CD4-positive, alpha-beta T cell (primary cell): ENCODE data around the gene LPO. TPM values are rescaled to one million over a fixed set of nuclear protein-coding genes. Genes with fewer than 3 reads are reported as not detected.

ENCODE experiments used
- ATAC-seq: fragments of 200-7000 bp; cut with Tn5 transposase; one replicate; pipeline ENCODE4 v1.10.0; 2022; ENCODE audit warnings: mild to moderate bottlenecking; ENCODE audit not compliant: poor library complexity
- CTCF ChIA-PET: fragments of 350-600 bp; sonication (Branson Sonifier 250); formaldehyde crosslinking; loops from one replicate; lab custom pipeline; 2021; ENCODE audit warnings: antibody characterized with exemption, inconsistent platforms; lab: Charles Lee
- POLR2A ChIA-PET: fragments of 350-600 bp; sonication (Branson Sonifier 250); formaldehyde crosslinking; loops from one replicate; lab custom pipeline; 2021; ENCODE audit warnings: antibody characterized with exemption, inconsistent platforms; lab: Charles Lee
- DNase-seq, 14 experiments: peaks; one replicate each; pipeline ENCODE4 v3.0.0-alpha.2; 2013 to 2020; ENCODE audit warnings: mixed read lengths in 2 of 14
- H3K27ac ChIP-seq, 2 donors: one replicate each; pipeline versions ENCODE4 v1.5.1 to v1.7.0; 2013; ENCODE audit warnings: low read length in 2 of 2, low read depth in 1 of 2, mild to moderate bottlenecking in 1 of 2
- H3K27me3 ChIP-seq, 2 experiments: 1 replicate in 1 of 2; 2 replicates in 1 of 2; pipeline versions ENCODE4 v1.6.1 to v1.7.0; 2013; ENCODE audit warnings: low read length in 2 of 2, control low read depth in 1 of 2, mild to moderate bottlenecking in 1 of 2, moderate library complexity in 1 of 2; ENCODE audit not compliant: insufficient read depth in 2 of 2, control insufficient read depth in 1 of 2
- H3K36me3 ChIP-seq: one replicate; pipeline ENCODE4 v1.6.1; 2013; ENCODE audit warnings: low read length, control low read depth; ENCODE audit not compliant: insufficient read depth
- H3K4me1 ChIP-seq: one replicate; pipeline ENCODE4 v1.6.1; 2013; ENCODE audit warnings: low read length, control low read depth; ENCODE audit not compliant: insufficient read depth
- H3K4me3 ChIP-seq: one replicate; pipeline ENCODE4 v1.5.1; 2013; ENCODE audit warnings: mild to moderate bottlenecking, low read length, moderate library complexity
- H3K9me3 ChIP-seq, 2 experiments: 1 replicate in 1 of 2; 2 replicates in 1 of 2; pipeline versions ENCODE4 v1.6.1 to v1.7.0; 2013; ENCODE audit warnings: low read length in 2 of 2, mild to moderate bottlenecking in 2 of 2, control low read depth in 1 of 2, moderate library complexity in 1 of 2; ENCODE audit not compliant: control insufficient read depth in 1 of 2, insufficient read depth in 1 of 2
- H3K27ac Mint-ChIP-seq: one replicate; pipeline ENCODE4 v1.8.0; 2020; ENCODE audit warnings: mixed read lengths
- H3K27me3 Mint-ChIP-seq: one replicate; pipeline ENCODE4 v1.8.0; 2021; ENCODE audit warnings: mixed read lengths
- H3K36me3 Mint-ChIP-seq: one replicate; pipeline ENCODE4 v1.8.0; 2021; ENCODE audit warnings: low read depth, mixed read lengths
- H3K4me1 Mint-ChIP-seq: one replicate; pipeline ENCODE4 v1.8.0; 2021; ENCODE audit warnings: low read depth, mixed read lengths
- H3K4me3 Mint-ChIP-seq: one replicate; pipeline ENCODE4 v1.8.0; 2020; ENCODE audit warnings: mild to moderate bottlenecking, mixed read lengths
- H3K9me3 Mint-ChIP-seq: one replicate; pipeline ENCODE4 v1.8.0; 2020; ENCODE audit warnings: mixed read lengths
- CTCF ChIP-seq: fragments of 200-600 bp; IDR thresholded peaks from one replicate; pipeline ENCODE4 v1.8.0; 2022; ENCODE audit warnings: antibody characterized with exemption, mild to moderate bottlenecking
- intact Hi-C, 2 experiments: fragments of 100-400 bp; cut with DNase I in 1 of 2; cut with micrococcal nuclease in 1 of 2; formaldehyde crosslinking; loops; one replicate each; pipeline versions ENCODE4 v1.15.1 to v1.9.0; 2023 to 2025; cut with DNase I, micrococcal nuclease
- total RNA-seq, 174 experiments: library from RNA in 2 of 174; stranded (reverse) in 2 of 174; gene quantifications; one replicate each; pipeline ENCODE4 v1.2.3 and lab custom pipeline; 2021 to 2026

LPO gene
- total RNA-seq, 2 experiments from 2014 or later = not detected

- H3K27ac Mint-ChIP-seq = no peak overlapping the region
- intact Hi-C loops = no loop called here
- POLR2A ChIA-PET = no interaction called here
These were observed 9.0 kb upstream of the LPO start for GRCh38 chr17:58229384-58229783.

GRCh38 chr17:58229881-58230280 lies 8.5 kb upstream of the LPO start:
- intact Hi-C loops = no loop called here
- Mint-ChIP-seq H3K27ac (no peak overlapping the region), H3K4me1 (no peaks in the 10 kb centered on the region)

More at GRCh38 chr17:58229384-58229783, 9.0 kb upstream of the LPO start:
- CTCF ChIA-PET = no interaction called here
- ATAC-seq (no peak), DNase-seq (no peak)
- H3K27ac ChIP-seq = no peak overlapping the region
- Mint-ChIP-seq H3K9me3 (no peaks in the 10 kb centered on the region), H3K4me1 (no peaks in the 10 kb centered on the region), H3K27me3 (peaks cover 23% of the 10 kb centered on the region), H3K36me3 (no peaks in the 10 kb centered on the region), H3K4me3 (no peak overlapping the region)
- no peaks in the 10 kb centered on the region for H3K9me3 ChIP-seq
- H3K4me1 ChIP-seq = no peaks in the 10 kb centered on the region
- no peaks in the 10 kb centered on the region for H3K36me3 ChIP-seq
- no peak for TF ChIP-seq CTCF
- no peak overlapping the region for H3K4me3 ChIP-seq
- H3K27me3 ChIP-seq = peaks cover 2 to 3% of the 10 kb centered on the region in 2 experiments

GRCh38 chr17:58231641-58232040 lies 6.7 kb upstream of the LPO start:
- H3K4me3 ChIP-seq = no peak overlapping the region
- peaks cover 10 to 14% of the 10 kb centered on the region in 2 experiments for H3K27me3 ChIP-seq
- no peaks in the 10 kb centered on the region for H3K36me3 Mint-ChIP-seq
- H3K4me1 Mint-ChIP-seq = no peaks in the 10 kb centered on the region
- H3K27ac ChIP-seq = no peak overlapping the region
- TF ChIP-seq CTCF = no peak
- ATAC-seq (no peak), DNase-seq (no peak)
- CTCF ChIA-PET = interaction anchor here (1.0 kb wide), 1 partner anchor 31 kb away, joined by 3 read pairs; no protein-coding TSS in a partner anchor
- peaks cover 36% of the 10 kb centered on the region for H3K27me3 Mint-ChIP-seq
- no peak overlapping the region for H3K27ac Mint-ChIP-seq
- no peaks in the 10 kb centered on the region for H3K9me3 ChIP-seq
- H3K4me1 ChIP-seq = no peaks in the 10 kb centered on the region
- H3K4me3 Mint-ChIP-seq = no peak overlapping the region
- intact Hi-C loops = no loop called here
- POLR2A ChIA-PET = no interaction called here
- H3K9me3 Mint-ChIP-seq = no peaks in the 10 kb centered on the region
- H3K36me3 ChIP-seq = no peaks in the 10 kb centered on the region

More at GRCh38 chr17:58229881-58230280, 8.5 kb upstream of the LPO start:
- Mint-ChIP-seq H3K27me3 (peaks cover 25% of the 10 kb centered on the region), H3K4me3 (no peak overlapping the region), H3K9me3 (no peaks in the 10 kb centered on the region), H3K36me3 (no peaks in the 10 kb centered on the region)
- no peaks in the 10 kb centered on the region for H3K36me3 ChIP-seq
- DNase-seq (no peak), ATAC-seq (no peak)
- H3K4me1 ChIP-seq = no peaks in the 10 kb centered on the region
- POLR2A ChIA-PET = no interaction called here
- H3K4me3 ChIP-seq = no peak overlapping the region
- H3K27ac ChIP-seq = no peak overlapping the region
- H3K9me3 ChIP-seq = no peaks in the 10 kb centered on the region
- peaks cover 2 to 6% of the 10 kb centered on the region in 2 experiments for H3K27me3 ChIP-seq
- CTCF ChIA-PET = no interaction called here
- TF ChIP-seq CTCF = no peak
